ENCODE results near the gene G6PC2.

G6PC2 gene

GRCh38 chr2:168948621-168949212, 47.6 kb downstream of the G6PC2 start:
- DNase-seq (ENCODE audit: low read depth) = no peak

- no peak for DNase-seq (ENCODE audit: low read depth)
Measured at GRCh38 chr2:168949324-168949723, 48.2 kb downstream of the G6PC2 start.

GRCh38 chr2:168951871-168952270, 50.8 kb downstream of the G6PC2 start:
- no peak for DNase-seq (ENCODE audit: low read depth)

- no peak for DNase-seq (ENCODE audit: low read depth)
Measured at GRCh38 chr2:168952424-168952823, 51.3 kb downstream of the G6PC2 start.

GRCh38 chr2:168954256-168954655, 53.2 kb downstream of the G6PC2 start:
- no peak for DNase-seq (ENCODE audit: low read depth)

GRCh38 chr2:168955321-168955720, 54.2 kb downstream of the G6PC2 start:
- DNase-seq (ENCODE audit: low read depth) = no peak

GRCh38 chr2:168956392-168956791, 55.3 kb downstream of the G6PC2 start:
- no peak for DNase-seq (ENCODE audit: low read depth)
